DMS79 treated with DMSO at 0.1 percent for 48 hours (cell line): ENCODE data around the gene ZNF3.
A peak's percentile ranks its signal among the peaks of the same experiment; 100 is the strongest.
"Not testable (repeated sequence)": the region's sequence is repeated elsewhere in the genome, so short reads cannot be mapped to it uniquely, and the experiment has no call there.

ENCODE experiments used
- DNase-seq: peaks from one replicate; lab custom pipeline; 2025; lab: John Stamatoyannopoulos, UW

ZNF3 gene

GRCh38 chr7:100081535-100082102 lies at the start of gene ZNF3:
Gene ZNF3, minus strand, starts transcription at chr7:100081723. Its CDS starts 4,366 bp downstream, at chr7:100077357.
- peak; percentile 95 for DNase-seq

DNA sequence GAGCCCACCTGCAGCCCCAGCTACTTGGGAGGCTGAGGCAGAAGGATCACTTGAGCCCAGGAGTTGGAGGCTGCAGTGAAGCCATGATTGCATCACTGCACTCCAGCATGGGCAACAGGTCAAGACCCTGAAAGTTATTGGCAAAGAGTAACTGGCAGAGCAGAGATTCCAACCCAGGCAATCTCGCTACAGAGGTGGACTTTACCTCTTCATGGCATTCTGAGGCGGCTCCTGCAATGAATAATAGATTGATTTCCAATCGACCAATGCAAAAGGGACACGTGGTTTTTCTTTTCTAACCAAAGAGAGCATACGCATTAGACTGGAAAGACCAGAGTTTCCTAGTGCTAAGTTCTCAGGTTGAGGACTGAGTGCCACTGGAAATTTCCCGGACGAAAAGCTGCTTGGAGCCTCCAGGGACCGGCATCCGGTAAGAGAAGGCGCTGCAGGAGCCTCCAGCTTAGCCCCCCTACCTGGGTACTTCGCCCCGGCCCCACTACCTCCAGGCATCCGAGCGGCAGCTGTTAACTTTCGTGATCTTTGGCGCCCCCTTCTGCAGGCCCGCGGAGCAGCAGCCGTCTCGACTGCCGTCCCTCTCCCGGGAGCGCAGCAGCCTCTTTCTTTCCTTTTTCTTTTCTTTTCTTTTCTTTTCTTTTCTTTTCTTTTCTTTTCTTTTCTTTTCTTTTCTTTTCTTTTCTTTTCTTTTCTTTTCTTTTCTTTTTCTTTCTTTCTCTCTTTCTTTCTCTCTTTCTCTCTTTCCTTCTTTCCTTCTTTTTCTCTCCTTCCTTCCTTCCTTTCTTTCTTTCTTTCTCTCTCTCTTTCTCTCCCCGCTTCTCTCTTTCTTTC lies 49.3 kb upstream of the ZNF3 start:
- DNase-seq: peak; percentile 60

GRCh38 chr7:100130220-100130607 lies 48.7 kb upstream of the ZNF3 start:
- DNase-seq: not testable (repeated sequence)

- DNase-seq: no peak
These were observed 47.1 kb upstream of the ZNF3 start for GRCh38 chr7:100128637-100128963.

DNA sequence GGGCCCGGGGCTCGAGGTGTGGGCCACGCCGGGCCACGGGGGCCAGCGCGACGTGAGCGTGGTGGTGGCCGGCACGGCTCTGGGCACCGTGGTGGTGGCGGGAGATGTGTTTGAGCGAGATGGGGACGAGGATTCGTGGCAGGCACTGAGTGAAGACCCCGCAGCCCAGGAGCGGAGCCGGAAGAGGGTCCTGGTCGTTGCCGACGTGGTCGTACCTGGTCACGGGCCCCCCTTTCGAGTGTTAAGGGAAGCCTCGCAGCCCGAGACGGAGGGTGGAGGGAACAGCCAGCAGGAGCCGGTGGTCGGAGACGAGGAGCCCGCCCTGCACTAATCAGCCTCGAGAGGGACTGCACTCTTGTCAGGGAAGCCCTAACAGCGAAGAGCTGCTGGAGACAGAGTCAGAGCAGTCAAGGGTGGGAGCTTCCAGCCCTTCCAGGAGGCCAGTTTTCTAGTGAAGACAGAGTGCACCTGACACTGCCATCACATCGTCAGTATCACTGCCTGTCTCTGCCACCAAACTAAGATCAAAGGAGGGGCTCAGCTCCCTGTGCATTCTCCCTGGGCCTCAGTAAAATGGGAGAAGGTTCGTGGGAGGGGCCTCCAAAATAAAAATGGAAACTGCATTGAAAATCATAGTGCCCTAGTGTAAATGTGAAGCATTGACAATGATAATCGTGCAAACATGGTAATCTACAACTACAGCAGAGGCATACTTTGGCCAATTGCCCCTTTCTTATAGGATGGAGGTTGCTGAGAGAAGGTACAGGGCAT lies 46.5 kb upstream of the ZNF3 start:
- DNase-seq: peak; percentile 62

DNA sequence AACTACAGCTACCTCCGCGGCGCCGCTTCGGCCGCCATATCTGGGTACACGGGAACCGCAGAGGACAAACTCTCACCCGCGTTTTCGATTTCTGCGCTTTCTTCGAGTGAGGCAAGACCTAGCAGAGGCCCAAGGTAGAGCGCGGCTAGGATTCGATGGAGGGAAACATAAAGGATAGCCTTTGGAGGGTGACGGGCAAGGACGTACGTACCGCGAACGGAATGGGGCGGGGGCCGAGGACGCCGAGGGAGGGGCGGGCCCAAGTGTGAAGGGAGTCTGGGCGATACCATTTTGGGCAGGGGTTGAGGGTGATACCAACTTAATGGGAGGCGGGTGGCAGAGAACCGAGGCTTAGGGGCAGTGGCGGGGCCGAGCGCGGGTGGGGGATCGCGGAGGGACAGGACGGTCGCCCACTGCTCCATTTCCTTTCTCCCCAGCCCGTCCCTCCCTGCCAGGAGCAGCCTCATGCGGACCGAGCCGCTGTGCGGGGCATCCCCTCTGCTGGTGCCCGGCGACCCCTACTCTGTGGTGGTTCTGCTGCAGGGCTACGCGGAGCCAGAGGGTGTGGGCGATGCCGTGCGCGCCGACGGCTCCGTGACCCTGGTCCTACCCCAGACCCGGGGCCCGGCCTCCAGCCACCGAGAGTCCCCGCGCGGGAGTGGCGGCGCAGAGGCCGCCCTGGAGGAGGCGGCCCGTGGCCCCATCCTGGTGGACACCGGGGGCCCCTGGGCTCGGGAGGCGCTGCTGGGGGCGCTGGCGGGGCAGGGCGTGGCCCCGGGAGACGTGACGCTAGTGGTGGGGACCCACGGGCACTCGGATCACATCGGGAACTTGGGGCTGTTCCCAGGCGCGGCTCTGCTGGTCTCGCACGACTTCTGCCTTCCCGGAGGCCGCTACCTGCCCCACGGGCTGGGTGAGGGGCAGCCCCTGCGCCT lies 45.7 kb upstream of the ZNF3 start, which contains the start of gene MBLAC1:
TSS of gene MBLAC1 (plus strand) at position 37 of the 935 bp plus-strand sequence. CDS start at position 466, 429 bp downstream.
- peak; percentile 93 for DNase-seq

DNA sequence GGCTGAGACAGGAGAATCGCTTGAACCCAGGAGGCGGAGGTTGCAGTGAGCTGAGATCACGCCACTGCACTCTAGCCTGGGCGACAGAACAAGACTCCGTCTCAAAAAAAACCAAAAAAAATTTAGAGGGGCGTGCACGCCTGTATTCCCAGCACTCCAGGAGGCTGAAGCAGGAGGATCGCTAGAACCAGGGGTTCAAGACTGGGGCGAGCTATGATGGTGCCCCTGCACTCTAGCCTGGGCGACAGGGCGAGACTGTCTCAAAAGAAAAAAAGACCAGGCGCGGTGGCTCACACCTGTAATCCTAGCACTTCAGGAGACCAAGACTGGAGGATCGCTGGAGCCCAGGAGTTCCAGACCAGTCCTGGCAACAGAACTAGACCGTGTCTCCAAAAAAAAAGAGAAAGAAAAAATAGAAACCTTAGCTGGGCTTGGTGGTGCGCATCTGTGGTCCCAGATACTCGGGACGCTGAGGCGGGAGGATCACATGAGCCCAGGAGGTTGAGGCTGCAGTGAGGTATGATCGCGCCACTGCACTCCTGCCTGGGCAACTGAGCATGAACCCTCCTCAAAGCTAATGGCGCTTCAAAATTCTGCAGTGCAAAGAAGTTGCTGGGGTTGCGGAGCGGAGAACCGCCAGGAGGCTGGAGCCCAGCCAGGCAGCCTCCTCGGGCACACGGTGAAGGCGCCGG lies 44.9 kb upstream of the ZNF3 start:
- no peak for DNase-seq

DNA sequence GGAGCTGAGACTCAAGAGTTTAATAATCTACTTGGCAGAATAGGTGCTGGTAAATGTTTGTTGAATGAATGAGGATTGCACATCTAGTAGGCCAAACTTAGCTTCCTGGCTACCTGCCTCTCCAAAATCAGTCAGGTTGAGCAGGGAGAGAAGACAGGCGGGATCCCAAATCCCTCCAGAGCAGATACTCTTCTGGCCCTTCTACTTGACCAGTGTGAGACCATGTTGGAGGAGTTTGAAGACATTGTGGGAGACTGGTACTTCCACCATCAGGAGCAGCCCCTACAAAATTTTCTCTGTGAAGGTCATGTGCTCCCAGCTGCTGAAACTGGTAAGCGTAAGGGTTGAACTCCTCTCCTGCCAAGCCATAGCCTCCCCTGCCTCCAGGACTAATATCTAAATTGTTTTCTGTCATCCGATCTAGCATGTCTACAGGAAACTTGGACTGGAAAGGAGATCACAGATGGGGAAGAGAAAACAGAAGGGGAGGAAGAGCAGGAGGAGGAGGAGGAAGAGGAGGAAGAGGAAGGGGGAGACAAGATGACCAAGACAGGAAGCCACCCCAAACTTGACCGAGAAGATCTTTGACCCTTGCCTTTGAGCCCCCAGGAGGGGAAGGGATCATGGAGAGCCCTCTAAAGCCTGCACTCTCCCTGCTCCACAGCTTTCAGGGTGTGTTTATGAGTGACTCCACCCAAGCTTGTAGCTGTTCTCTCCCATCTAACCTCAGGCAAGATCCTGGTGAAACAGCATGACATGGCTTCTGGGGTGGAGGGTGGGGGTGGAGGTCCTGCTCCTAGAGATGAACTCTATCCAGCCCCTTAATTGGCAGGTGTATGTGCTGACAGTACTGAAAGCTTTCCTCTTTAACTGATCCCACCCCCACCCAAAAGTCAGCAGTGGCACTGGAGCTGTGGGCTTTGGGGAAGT lies 43.0 kb upstream of the ZNF3 start:
- DNase-seq: no peak

DNA sequence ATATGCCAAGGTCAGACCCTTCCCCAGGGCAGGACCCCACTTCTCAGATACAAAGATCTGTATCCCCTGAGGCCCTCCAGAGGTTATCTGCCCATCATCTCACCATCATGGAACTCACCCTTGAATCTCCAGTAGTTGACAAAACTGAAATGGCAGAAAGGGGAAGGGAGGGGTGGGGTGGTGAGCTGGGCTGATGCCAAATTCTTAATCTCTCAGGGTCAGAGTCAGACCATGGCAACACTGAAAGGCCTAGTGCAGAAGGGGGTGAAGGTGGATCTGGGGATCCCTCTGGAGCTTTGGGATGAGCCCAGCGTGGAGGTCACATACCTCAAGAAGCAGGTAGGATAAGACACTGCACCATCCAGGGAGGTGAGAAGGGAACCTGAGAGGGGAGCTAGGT lies 41.0 kb upstream of the ZNF3 start:
- DNase-seq: no peak

DNA sequence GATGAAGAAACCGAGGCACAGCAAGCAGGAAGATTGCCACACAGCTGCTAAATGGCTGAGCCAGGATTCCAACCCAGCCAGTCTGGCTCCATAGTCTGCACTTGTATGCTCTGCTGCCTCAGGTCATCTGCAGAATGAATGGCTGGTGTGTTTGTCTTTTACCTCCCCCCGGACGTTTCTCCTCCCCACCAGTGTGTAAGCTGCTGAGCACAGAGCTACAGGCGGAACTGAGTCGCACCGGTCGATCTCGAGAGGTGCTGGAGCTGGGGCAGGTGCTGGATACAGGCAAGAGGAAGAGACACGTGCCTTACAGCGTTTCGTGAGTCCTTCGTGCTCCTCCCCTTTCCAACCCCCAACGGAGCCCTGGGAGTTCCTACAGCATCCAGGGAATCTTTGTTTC lies 40.5 kb upstream of the ZNF3 start:
- peak; percentile 43 for DNase-seq

DNA sequence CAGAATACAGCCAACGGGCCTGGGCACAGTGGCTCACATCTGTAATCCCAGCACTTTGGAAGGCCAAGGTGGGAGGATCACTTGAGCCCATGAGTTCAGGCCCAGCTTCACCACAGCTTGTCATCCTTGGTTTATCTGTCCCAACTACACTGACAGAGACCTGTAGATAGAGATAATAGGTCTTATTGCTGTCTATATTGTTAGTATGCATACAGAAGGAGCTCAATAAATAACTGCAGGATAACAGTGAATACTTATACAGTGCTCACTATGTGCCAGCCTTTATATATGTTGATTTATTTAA lies 39.2 kb upstream of the ZNF3 start:
- DNase-seq: no peak

- DNase-seq: peak; percentile 69
These were observed 38.6 kb upstream of the ZNF3 start for GRCh38 chr7:100119970-100120732.

- peak; percentile 91 for DNase-seq
These were observed 37.8 kb upstream of the ZNF3 start, which contains the start of the genes CNPY4 and TAF6 for GRCh38 chr7:100119072-100119969. Gene CNPY4, plus strand, starts transcription at chr7:100119634. Its CDS starts 111 bp downstream, at chr7:100119745. Gene TAF6, minus strand, starts transcription at chr7:100119358. Its CDS starts 5,149 bp downstream, at chr7:100114209.

GRCh38 chr7:100118388-100119071 lies 37.0 kb upstream of the ZNF3 start:
- DNase-seq: no peak

GRCh38 chr7:100115026-100115425 lies 33.5 kb upstream of the ZNF3 start:
- DNase-seq: no peak

DNA sequence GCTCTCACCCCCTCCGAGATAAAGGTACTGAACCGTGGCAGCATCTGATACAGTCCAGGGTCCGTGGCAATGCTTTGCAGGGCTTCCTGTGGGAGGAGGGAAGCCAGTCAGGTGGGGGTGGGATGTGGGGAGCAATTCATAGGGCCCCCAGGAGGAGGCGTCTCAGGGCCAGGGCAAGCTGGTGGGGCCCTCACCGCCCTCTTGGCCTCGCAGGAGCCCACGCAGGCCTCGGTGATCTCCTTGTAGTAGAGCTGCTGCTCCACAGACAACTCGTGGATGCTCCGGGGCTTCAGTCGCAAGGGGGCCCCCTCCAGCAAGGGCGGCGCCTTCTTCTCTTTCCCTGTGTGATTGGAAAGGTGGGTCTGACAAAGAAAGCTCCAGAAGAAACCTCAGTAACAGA lies 30.4 kb upstream of the ZNF3 start:
- no peak for DNase-seq

- DNase-seq: no peak
These were observed 29.6 kb upstream of the ZNF3 start for GRCh38 chr7:100111156-100111555.
